Inferior parietal cortex (tissue), 1 donor: ENCODE data around the gene PDLIM7.
"Not testable (repeated sequence)": the region's sequence is repeated elsewhere in the genome, so short reads cannot be mapped to it uniquely, and the experiment has no call there.

Experiments
- DNase-seq: peaks from one replicate; pipeline ENCODE4 v3.0.0-alpha.2; 2016; ENCODE audit errors: extremely low spot score

PDLIM7 gene

DNA sequence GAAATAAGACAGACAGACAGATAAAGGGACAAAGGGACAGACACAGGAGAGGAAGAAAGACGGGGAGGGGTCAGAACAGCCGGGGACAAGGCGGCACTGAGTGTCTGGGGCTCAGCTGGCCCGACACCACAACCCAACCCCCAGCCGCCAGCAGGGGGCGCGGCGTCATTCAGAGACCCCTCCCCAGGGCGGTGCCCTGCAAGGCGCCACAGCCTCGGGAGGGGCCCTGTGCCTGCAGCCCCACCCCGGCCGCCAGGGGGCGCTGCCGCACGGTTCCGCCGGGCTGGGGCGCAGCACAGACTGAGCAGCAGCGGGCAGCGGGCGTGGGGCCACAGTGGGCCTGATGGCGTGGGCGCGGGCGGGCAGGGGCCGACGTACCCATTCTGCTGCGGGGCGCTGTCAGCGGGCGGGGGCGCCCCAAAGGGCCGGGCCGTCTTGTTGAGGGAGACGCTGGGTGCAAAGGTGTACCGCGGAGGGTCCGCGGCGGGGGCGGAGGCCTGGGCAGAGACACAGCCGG lies 5.9 kb downstream of the PDLIM7 start:
- DNase-seq = no peak

DNA sequence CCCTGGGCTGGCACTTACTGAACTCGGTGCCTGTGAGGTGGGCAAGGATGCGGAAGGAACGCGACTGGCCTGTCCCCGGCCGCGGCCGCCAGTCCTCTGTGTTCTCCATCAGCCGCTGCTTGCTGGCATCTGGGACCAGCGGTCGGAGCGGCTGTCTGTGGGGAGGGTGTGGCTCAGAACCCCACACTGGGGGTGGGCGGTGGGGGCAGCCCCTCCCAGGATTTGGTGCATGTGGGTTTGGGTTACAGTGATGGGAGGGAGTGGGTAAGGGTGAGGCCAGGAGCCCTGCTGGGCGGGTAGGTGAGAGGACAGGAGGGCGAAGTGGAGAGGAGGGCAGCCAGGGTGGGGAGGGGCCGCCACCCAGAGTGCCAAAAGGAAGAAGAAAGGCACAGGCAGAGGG lies 6.4 kb downstream of the PDLIM7 start:
- no peak for DNase-seq

DNA sequence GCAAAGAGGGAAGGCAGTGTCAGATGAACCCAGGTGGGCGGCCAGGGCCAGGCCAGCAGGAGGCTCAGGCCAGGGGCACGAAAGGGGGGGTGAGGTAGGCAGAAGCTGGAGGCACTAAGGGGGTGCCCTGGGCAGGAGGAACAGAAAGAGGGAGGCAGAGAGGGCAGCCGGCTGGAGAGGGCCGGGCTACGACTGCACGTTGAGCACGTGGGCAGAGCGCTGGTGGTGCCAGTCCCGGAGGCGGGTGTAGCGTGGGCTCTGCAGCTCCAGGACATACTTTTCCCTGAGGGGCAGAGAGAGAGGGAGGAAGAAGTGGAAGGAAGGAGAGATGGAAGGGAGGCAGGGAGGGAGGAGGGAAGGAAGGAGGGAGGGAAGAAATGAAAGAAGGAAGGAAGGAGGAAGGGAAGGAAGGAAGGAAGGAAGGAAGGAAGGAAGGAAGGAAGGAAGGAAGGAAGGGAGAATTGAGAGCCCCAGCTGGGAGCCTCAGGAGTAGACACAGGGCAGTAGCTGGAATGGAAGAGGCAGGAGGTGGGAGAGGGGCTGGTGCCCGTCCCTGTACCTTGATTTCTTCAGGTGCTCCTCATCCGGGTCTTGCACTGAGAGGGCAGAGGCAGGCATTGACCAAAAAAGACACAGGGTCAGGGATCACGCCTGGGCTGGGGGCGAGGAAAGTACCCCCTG lies 7.0 kb downstream of the PDLIM7 start:
- no peak for DNase-seq

DNA sequence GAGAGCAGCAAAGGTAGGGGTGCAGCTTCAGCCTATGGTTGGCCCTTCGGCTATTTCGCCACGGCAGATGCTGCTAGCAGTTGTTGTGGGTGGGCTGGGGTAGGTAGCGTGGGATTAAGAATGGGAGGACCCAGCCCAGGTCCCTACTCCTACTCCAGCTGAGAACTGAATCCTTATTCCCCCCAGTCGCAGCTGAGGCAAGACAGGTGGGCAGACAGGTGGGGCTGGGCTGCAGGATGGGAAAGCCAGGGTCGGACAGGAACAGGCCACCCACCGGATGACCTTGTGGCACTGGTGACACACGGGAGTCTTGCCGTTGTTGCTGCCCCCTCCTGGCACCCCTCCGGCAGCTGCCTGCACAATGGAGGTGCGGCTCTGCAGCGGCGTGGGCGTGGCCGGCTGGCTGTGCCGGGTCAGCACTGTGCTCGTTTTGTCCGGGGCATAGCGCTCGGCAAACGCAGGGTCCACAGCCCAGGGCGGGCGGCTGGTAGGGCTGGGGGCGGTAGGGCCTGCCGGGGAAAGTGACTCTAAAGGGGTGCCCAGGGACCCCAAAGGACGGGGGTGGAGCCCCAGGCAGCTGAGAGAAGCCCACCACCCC lies 8.2 kb downstream of the PDLIM7 start:
- DNase-seq = no peak

DNA sequence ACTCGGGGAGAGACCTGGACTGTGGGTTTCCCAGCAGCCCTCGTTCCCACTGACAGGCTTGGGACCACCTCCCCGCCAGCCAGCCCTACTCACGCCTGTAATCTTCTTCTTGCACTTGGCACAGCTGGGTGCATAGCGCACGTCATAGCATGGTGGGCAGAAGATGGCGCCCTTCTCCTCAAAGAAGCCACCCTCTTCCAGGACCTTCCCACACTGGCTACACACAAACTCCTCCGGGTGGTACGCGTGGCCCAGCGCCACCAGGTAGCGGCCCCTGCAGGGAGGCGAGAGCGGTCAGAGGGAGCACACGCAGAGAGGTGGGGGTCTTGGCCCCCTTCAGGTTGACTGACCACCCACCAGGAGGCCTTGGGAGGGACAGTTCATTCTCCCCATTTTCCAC lies 9.4 kb downstream of the PDLIM7 start:
- DNase-seq = no peak

DNA sequence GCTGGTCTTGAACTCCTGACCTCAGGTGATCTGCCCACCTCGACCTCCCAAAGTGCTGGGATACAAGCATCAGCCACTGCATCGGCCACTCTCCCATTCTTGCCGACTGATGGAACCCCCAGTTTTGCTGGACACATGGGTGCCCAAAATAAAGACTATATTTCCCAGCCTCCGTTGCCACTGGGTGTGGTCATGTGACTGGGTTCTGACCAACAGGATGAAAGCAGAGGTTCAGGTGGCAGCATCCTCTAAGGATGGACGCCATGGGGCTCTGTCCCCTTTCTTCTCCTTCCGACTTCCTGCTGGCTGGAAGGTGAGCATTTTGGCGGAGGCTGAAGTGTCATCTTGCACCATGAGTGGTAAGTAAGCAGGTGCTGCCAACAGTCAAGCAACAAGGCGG lies 10.3 kb downstream of the PDLIM7 start:
- DNase-seq = no peak

DNA sequence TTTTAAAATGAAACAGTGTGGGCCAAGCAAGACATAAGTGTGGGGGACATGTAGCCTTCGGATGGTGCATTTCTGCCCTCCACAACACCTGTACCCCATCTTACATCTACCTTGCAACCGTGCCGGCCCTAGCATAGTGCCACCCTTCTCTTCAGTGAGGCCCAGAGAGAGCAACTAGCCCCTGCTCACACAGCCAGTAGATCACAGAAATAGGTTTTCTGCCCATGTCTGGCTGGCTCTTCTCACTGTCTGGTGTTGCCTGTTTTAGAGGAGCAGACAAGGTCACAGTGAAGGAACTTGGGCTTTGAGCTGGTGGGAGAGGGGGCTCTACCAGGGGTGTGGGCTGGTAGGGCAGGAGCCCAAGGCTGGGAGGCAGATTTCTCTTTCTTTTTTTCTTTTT lies 11.1 kb downstream of the PDLIM7 start:
- no peak for DNase-seq

DNA sequence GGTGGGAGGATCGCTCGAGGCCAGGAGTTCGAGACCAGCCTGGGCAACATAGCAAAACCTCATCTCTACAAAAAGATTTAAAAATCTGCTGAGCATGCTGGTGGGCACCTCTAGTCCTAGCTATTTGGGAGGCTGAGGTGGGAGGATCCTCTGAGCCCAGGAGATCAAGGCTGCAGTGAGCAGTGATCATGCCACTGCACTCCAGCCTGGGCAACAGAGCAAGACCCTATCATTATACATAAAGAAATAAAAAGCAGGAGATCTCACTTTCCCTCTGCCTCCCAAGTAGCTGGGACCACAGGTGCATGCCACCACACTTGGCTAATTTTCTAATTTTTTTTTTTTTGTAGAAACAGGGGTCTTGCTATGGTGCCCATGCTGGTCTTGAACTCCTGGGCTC lies 11.7 kb downstream of the PDLIM7 start:
- DNase-seq = not testable (repeated sequence)

DNA sequence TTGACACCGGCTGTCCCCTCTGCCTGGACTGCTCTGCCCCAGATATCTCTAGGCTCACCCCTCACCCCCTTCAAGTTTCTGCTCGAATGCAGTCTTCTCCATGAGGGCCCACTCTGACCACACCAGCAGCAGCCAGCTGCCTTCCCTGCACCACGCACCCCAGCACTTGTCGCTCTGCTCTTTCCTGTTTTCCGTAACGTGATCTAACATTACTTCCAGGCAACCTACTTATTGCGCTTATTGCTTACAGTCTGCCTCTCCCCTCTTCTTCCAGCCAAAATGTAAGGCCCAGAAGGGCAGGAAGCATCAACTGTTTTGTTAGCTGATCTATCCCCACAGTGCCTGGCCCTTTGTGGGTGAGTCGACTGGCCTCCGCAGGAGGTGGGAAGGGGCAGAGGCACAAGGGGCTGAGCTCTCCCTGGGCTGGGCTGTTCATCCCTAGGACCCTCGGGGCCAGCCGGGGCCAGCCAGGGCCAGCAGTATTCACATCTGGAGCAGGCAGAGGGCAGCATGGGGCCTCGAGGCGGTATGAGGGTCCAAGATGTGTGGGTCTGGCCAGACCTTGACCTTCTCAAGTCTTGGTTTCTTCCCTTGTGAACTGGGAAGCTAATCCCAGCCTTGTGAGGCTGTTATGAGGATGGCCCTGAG lies 12.4 kb downstream of the PDLIM7 start:
- no peak for DNase-seq

DNA sequence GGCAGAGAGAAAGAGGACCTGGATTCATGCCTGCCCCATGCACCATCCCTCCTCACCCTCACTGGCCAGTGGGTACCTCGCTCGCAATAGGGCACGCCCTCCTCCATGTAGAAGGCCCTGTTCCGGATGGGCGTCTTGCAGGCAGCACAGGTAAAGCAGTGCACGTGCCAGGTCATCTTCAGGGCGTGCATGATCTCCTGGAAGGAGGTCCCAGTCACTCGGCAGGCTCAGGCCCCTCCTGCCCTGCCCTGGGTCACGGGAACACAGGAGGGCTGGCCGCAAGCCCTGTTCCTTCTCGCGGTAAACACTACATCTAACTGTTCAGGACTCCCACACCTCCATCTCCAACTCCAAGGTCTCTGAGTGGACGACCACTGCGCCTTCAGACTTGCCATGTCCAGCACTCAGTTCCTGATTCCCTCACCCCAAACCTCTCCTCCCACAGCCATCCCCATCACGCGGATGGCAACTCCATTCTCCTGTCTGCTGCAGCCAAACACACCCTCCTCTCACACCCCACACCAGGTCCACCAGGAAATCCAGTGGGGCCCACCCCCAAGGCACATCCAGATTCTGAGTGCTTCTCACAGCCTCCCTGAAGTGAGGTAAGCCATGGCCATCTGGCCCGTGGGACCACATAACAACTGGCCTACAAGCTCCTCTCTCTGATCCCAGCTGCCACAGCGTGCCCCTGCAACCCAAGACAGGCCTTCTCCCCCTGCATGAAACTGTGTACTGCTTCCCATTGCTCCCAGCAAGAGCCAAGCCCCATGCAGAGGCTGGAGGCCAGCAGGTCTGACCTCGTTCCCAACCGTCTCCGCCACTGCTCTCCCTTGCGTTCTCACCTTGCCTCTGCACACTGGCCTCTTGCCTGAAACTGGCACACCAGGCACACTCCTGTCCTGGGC lies 13.2 kb downstream of the PDLIM7 start:
- no peak for DNase-seq

DNA sequence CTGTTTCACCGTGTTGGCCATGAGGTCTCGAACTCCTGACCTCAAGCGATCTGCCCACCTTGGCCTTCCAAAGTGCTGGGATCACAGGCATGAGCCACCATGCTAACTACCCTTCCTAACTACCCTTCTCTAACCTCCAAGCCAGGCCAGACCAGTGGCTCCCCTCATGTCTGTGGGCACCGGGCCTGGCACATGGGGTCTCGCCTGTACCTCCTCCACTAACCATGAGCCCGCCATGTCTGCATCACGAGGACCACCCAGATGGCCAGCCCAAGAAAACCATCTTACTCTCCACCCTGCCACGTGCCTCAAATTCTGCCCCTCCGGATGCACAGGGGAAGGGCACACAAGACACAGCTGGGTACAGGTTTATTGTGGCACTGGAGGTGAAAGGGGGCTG lies 14.4 kb downstream of the PDLIM7 start:
- no peak for DNase-seq

DNA sequence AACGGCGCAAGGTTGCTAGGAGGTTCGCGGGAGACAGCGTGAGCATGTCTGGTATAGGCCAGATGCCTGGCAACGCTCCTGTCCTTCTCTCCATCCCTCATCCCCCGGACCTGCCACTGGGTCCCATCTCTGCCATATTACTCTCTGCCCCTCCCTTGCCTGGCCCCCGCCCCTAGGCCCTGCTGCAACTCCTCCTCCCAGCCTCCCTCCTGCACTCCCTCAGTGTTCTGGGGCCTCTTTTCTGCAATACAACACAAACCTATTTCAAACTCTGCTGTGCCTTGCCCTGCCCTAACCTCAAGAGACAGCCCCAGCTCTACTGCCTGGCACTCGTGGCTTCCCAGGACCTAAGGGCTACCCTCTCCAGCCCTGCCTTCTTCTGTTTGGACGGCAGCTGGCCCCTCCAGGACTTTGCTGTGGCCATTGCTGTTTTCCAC lies 15.0 kb downstream of the PDLIM7 start:
- no peak for DNase-seq

DNA sequence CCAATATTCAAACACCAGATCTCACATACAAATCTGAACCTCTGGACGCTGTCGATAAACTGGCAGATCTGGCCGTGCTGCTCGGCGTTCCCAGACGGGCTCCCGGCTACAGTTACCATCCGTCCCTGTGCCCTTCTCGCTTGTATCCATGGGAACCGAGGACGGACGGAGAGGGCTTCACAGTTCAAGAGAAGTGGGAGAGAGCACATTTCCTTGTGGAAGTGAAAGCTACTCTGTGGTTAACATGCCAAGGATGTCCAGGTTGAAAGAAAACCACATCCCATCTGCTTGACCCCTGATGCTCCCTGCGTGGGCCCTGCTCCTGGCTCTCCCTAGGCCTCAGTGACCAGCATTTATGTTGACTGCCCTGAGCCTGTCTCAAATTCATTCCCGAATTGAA lies 17.6 kb downstream of the PDLIM7 start:
- no peak for DNase-seq

DNA sequence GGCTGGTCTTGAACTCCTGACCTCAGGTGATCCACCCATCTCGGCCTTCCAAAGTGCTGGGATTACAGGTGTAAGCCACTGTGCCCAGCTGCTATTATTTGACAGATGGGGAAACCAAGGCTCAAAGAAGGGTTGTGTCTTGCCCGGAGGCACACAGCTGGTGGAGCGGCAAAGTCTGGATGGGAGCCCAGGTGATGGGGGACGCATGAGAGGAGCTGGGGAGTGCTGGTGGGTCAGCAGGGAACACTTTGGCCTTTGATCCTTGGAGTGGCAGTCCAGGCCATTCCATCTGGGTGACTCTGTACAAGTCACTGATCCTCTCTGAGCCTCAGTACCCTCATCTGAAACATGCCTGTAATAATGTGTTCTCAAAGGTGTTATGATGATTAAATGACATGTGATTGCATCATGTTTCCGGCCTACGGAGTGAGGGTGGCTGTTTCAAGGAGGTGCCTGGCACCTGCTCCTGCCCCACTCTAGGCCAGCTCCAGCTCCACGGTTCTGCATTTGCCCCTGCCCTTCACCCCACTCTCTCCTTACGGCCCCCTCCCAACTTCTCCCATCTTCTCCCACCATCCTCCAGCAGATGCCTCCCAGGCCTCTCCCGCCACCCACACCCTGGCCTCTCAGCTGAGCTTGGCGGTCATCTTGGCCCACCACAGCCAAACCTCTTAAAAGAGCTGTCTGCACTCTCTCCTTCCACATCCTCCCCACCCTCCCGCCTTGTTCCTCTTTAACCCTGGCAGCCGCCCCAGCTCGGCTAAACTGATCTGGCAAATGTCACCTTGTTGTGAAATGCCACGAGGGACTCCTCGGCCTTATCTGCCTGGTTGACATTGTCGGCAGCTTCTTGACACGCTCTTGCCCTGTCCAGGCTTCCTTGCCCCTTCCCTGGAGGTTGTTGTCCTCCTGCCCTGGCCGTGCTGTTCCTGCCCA lies 18.4 kb downstream of the PDLIM7 start:
- no peak for DNase-seq

DNA sequence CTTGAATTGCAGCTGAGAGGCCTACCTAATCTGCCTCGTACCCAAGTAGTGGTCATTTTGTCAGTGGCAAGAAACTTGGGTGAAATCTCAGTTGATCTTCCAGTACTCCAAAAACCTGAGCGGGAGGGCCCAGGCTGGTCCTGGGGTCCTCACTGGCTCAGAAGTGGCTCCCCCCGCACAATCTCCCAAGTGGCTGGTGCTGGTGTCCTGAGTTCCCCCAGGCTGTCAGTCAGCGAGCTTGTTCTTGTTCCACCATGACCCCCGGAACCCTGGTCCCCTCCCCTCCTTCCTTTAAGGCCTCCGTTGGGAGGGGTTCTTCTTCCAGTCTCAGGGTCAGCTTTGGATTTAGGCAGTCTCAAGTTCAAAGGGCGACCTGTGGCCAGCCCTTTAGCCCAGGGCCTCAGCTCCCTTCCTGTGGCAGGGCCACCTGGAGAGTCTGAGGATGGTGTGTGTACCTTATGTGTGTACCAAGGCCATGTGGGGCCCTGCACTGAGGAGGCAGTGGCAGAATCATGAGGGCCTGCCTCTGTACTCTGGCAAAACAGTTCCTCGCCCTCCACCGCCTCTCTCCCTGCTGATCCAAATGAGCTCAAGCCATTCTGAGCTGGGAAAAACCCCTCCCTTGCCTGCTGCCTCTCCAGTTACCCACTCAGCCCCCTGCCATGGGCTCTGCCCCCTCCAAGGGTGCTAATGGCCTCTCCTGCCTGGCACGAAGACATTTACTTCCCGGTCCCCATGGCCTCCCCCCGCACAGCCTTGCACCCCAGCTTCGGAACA lies 19.5 kb downstream of the PDLIM7 start:
- no peak for DNase-seq

DNA sequence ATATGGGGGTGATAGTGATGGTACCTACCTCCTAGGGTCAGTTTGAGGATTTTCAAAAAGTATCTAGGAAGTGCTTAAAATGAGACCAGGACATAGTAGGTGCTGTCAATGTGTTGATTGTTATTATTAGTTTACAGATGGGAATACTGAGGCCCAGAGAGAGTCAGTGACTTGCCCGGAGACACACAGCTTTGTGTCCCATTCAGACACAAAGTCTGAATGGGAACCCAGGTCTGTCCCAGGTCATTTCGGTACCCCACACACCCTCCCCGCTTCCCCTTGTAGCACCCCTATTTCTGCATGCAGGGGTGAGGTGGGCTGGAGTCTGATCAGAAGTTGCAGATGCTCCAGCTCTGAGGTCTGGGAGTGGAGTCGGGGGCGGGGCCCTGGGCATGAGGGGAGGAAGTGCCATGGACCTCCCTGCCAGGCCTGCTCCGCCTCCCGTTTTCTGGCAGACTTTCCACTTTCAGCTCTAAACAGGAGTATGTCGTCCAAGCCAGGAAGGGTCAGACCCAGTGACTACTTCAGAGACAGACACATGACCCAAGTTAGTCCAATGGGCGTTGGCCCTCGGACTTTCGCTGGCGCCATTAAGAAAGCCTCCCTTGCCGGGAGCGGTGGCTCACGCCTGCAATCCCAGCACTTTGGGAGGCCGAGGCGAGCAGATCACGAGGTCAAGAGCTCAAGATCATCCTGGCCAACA lies 20.7 kb downstream of the PDLIM7 start:
- no peak for DNase-seq

DNA sequence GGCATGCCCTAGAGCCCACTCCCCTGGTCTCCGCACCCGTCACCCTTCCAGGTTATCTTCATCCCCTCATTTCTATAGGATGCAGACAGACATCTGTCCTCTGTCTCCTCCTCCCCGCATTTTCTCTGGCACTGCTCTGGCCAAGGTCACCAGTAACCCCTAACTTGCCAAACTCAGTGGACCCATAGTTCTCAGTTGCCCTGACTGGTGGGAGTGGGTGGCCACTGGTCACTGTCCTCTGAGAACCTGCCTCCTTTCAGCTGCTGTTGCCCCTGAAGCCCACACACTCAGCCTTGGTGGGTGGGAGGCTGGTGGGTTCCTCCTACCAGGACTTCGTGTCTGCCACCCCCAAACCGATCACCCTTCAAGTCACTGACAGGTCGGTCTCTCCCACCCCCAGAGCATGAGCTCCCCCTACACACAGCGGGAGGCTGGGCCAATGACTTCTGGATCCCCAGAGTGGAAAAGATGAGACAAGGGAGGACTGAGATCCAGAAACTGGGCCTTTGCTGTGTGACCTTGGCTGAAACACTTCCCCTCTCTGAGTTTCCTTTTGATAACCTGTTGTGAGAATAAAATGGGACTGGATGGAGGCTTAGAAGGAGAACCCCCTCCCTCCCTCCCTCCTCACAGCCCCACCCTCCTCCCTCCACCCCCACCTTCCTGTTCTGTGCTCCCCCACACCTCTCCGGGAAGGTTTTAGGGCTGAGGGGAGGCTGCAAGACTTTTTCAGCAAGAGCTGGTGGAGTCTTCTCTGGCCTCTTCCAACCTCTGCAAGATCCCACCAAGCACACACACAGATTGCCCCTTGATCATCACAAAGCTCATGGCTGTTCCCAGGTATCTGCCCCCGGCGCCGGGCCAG lies 21.6 kb downstream of the PDLIM7 start:
- no peak for DNase-seq

DNA sequence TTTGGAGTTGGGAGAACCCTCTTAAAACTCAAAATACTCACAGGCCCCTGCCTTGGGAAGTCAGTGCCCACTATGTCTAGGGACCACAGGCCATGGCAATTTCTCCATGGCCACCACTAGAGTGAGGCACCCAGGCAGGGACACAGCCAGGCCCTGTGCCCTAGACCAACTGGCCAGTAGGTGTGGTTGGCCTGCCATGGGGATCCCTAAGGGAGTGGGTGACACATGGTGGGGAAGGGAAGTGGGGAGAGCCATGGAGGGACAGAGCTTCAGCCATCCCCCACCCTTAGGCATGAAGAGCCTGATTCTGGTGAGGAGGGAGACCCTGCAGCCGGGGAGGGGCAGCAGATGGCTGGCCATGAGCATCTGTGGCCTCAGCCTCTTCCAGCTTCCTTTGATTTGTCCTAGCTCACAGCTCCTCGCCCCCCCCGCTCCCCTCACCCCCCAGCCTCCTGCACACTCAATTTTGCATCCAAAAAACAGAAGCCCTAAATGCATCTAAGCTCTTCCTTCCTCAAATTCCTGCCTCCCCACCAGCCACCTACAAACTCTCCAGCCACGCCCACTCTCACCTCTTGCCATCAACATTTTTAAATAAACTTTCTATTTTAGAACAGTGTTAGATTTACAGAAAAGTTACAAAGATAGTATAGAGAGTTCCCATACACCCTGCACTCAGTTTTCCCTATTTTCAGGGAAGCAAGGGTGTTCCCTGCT lies 22.4 kb downstream of the PDLIM7 start:
- no peak for DNase-seq
